ENCODE results near the gene HSPA4.

DNA sequence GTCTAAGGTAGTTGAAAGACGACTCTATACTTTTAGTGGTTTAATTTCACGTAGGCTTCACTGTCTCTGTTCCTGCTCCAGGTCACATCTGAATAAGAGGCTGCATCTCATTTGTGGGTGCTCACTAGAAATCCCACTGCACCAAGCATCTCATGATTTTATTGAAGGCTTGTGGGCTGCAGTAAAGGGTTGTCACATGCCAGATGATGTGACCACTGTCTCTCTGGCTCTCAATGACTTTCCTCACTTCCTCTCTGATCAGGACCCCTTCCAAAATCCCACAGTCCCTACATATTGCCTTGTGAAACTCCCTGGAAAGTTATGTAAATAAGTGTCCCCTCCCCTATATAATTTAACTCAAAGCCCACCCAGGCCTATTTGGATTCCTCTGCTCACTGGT is 16.6 kb upstream of the HSPA4 start:
- TF ChIP-seq CTCF (IDR thresholded peaks at IDR 0.05) = no peak
- TF ChIP-seq POLR2A (IDR thresholded peaks at IDR 0.05) = no peak

Measured in adrenal gland (tissue), 5 donors.